NCI-H748 (cell line): ENCODE data around the gene ADARB1.

Source experiments
- DNase-seq: peaks from one replicate; lab custom pipeline; 2025; ENCODE audit not compliant: unreplicated experiment; lab: John Stamatoyannopoulos, UW

Gene ADARB1

DNA sequence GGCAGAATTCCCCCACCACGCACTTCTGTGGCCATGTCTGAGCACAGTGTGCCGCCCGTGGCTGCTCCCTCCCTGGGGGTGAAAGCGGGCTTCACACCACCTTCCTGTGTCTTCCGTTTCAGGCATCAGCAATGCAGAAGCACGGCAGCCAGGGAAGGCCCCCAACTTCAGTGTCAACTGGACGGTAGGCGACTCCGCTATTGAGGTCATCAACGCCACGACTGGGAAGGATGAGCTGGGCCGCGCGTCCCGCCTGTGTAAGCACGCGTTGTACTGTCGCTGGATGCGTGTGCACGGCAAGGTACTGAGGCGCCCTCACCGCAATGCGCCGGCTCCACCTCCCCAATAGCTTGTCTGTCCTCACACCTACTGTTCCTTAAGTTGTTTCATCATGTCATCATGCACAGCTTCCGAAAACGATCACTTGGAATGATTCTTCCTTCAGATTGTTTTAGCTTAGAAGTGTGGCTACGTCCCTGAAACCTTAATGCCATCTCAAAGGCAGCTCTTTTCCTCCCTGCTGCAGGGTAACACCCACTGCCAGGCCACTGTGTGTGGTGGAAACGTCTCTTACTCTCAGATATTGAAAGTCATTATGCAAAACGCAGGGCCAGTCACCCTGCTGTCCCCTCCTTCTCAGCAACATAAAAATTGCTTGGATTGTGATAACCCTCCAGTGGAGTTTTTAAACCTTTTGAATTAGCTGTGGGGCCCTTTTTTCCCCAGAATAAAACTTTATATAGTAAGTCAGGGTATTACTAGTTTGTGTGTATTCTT lies 146.5 kb downstream of the ADARB1 start:
- DNase-seq, result no peak

- DNase-seq, result no peak
These were observed 147.6 kb downstream of the ADARB1 start for GRCh38 chr21:45222001-45222400.

DNA sequence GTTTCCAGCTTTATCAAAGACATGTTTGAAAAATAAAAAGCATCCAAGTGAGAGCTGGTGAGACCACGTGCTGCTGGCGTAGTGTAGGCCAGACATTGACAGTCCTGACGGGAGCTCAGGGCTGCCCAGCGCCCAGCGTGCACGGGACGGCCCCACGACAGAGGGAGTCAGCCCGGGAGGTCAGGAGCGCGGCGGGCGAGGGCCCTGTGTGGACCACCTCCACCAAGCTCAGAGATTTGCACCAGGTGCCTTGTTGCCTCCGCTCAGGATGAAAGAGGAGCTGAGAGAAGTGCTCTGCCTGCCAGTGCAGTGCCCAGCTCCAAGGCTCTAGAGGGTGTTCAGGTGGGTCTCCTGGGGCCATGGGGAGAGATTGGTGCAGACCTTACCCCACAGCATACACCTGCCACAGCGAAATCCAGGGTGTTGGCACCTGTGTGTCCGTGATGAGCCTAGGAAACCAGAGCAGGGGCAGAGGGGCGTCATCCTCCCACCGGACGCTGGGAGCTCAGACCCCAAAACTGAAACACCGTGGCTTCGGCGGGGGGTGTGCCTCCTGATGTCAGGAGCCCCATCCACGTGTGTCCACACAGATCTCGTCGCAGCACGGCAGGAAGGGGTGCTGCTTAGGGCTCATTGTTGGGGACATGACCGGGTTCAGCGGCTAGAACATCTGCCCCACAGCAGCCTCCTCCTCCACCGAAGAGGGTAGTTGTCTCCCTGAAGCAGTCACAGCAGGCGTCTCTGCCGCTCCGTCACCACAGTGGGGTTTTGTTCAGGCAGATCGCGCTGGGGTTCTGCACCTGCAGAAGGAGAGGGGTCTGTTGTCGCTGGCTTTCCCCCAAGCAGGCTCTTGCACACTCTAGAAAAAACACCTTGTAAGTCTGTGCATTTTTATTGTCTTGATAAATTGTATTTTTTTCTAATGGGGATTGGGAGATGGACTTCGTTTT lies 149.1 kb downstream of the ADARB1 start:
- DNase-seq, result no peak

GRCh38 chr21:45224189-45224938 lies 150.0 kb downstream of the ADARB1 start:
- no peak for DNase-seq

DNA sequence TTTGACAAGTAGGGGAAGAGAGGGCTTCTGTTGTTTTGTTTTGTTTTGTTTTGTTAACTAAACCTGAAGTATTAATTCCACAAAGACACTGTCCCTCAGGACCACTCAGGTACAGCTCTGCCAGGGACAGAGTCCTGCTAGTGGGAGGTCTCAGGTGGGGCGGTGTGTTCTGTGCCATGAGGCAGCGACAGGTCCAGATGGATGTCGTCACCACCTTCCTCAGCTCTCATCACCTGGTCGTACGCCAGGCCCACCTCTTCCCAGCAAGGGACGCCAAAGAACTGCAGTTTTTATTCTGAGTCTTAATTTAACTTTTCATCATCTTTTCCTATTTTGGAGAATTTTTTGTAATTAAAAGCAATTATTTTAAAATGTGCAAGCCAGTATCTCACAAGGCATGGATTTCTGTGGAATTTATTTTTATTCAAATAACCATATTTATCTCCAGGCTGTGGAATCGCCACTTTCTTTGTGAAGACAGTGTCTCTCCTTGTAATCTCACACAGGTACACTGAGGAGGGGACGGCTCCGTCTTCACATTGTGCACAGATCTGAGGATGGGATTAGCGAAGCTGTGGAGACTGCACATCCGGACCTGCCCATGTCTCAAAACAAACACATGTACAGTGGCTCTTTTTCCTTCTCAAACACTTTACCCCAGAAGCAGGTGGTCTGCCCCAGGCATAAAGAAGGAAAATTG lies 150.8 kb downstream of the ADARB1 start:
- DNase-seq, result no peak

DNA sequence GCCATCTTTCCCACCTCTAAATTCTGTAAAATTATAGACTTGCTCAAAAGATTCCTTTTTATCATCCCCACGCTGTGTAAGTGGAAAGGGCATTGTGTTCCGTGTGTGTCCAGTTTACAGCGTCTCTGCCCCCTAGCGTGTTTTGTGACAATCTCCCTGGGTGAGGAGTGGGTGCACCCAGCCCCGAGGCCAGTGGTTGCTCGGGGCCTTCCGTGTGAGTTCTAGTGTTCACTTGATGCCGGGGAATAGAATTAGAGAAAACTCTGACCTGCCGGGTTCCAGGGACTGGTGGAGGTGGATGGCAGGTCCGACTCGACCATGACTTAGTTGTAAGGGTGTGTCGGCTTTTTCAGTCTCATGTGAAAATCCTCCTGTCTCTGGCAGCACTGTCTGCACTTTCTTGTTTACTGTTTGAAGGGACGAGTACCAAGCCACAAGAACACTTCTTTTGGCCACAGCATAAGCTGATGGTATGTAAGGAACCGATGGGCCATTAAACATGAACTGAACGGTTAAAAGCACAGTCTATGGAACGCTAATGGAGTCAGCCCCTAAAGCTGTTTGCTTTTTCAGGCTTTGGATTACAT lies 151.5 kb downstream of the ADARB1 start:
- DNase-seq, result no peak

GRCh38 chr21:45226540-45227326 lies 152.4 kb downstream of the ADARB1 start:
- DNase-seq, result no peak

GRCh38 chr21:45227735-45228134 lies 153.4 kb downstream of the ADARB1 start:
- DNase-seq, result no peak

- no peak for DNase-seq
These were observed 153.8 kb downstream of the ADARB1 start for GRCh38 chr21:45228171-45228641.

DNA sequence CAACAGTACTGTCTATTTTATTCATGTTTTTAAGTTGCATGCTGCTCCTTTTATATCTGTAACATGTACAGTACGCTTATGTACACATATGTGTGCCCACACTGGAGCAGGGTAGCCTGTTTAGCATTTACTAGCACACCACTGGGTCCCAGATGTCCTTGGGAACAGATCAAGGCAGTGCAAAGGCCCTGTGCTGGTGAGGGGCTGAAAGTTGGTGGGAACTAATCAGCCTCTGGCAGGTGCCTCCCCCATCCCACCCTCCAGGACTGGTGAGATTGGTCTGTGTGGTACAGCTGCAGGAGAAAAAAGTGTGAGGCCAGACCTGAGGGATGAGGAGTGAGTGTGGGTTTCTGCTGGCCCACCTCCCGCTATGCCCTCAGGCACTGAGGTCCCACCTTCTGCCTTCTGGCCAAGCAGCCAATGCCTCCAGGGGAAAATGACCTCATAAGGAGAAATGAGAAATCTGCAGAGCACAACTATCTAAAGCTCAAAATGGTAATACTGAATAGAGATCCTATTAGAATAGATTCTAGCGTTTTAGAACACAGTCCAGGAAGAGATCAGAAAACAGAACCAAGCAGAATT lies 154.4 kb downstream of the ADARB1 start:
- no peak for DNase-seq

DNA sequence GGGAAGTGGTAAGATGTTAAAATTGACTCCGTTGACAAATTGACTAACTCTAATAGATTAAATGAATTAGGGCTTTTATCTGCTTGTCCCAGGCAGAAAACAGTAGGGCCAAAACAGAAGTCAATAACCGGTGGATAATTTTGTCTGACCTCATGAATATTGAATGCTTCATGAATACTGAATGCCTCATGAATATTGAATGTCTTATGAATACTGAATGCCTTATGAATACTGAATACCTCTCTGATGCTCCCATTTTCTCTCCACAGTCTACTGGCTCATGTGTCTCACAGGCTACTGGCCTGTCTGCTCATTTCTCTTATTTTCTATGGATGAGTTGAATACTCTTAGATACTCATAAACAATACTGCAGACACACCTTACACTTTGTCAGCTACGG lies 157.3 kb downstream of the ADARB1 start:
- DNase-seq, result no peak

- DNase-seq, result no peak
These were observed 159.7 kb downstream of the ADARB1 start for GRCh38 chr21:45234127-45234526.

DNA sequence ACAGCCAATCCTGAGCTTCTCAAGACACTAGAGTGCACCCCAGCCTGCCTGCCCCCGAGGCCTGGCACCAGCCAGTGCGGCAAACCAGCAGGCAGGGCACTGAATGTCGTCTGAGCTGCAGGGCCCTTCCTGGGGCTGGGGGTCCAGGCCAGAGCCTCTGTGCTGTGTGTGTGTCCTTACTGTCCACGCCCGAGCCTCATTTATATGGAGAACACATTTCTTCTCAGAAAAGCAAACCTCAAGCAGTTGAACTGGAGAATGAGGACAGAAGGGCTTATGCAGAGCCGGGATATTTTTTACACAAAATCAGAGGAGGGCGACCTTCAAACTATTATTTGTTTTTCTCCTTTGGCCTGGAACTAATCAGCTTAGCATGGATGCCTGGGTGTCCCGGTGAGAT lies 160.6 kb downstream of the ADARB1 start:
- no peak for DNase-seq

DNA sequence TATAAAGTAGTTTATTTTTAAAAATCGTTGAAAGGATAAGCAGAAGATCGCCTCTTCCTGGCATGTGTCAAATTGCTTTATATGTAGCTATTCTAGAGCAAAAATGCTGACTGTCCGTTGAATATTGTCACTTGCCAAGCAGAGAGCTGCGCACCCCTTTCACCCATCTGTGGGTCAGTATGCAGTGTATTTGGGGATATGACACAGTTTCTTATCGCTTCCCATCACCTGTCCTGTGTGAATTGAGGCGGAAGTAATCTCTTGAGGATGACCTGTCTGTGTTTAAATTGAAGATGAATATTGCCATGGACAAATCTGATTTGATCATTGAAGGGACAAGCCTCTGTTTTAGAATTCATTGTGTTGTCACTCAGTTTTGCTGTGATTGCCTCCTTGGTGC lies 161.1 kb downstream of the ADARB1 start:
- DNase-seq, result no peak

DNA sequence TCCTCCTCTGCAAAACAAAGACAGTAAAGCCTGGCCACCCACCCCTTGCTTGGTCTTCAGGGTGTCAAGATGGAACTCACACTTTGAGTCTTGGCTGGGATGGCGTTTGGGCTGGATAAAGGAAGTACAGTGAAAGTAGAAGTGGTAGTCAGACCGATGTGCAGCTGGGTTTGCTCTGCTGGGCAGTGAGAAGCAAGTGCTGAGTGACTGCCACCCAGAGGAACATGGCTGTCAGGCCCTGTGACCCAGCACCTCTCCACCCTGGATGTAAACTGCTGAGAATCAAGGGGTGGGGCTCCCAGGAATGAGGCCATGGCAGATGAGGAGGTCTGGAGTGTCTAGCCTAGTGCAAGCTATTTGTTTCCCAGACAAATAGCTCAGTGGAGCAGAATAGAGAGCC lies 162.1 kb downstream of the ADARB1 start:
- DNase-seq, result no peak

GRCh38 chr21:45237401-45237800 lies 163.0 kb downstream of the ADARB1 start:
- DNase-seq, result no peak

- no peak for DNase-seq
These were observed 167.0 kb downstream of the ADARB1 start for GRCh38 chr21:45241357-45241756.

DNA sequence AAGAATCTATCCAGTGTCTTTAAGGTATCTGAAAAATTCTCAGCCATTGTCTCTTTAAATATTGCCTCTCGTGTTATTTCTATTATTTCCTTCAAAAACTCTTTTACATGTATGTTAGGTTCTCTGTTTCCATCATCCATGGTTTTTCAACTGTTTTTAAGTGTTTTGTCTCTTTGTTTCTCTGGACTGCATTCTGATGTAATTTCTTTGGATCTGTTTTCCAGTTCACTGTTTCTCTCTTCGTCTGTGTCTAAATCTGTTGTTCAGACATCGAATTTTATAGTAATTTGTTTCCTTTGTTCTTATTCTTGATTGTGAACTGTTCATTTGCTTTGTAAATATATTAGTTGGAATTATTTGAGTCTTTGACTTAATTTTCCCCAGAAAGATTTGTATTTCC lies 169.2 kb downstream of the ADARB1 start:
- no peak for DNase-seq

GRCh38 chr21:45244799-45245340 lies 170.5 kb downstream of the ADARB1 start:
- DNase-seq, result no peak
